Right lobe of liver (tissue), 4 donors: Measurements from ENCODE around the gene CCDC32.

Source experiments
- CTCF ChIP-seq, 4 donors: fragments of 200-600 bp in 3 of 4; fragments of 450-650 bp in 1 of 4; IDR thresholded peaks; one replicate each; pipeline versions ENCODE4 v1.5.1 to v1.8.0; 2016 to 2022; ENCODE audit warnings: antibody characterized with exemption in 4 of 4, mild to moderate bottlenecking in 2 of 4
- POLR2A ChIP-seq: fragments of 450-650 bp; IDR thresholded peaks from one replicate; pipeline ENCODE4 v1.6.1; 2017; ENCODE audit warnings: antibody characterized with exemption, mild to moderate bottlenecking
- donor health status: DM: no; HTN: no; CAD: no.
- donor health status: DM: no; HTN: no; CAD: no.
- donor health status: DM: no; HTN: yes; CAD: no.

DNA sequence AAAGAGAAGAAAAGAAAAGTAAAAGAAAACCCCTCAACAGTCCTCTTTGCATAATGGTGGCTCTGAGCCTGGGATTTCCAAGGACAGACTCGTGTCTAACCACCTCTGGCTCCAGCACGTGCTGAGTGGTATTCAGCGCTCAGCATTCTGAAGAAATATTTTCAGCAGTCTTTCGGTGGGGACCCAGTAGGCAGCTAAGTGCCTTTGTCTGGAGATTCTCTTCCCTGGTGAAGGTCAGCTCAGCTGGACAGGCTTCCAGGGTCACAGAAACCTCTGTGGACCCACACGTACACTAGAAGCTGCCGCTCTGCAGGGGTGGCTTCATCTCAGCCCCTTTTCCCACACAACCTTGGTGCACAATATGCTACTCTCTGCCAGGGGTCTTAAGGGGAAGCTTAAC is 36.0 kb downstream of the CCDC32 start:
- no peak for TF ChIP-seq CTCF (IDR thresholded peaks at IDR 0.05)
- TF ChIP-seq POLR2A: no peak
